ENCODE results near the gene ACSM2A.
"Not testable (repeated sequence)": the region's sequence is repeated elsewhere in the genome, so short reads cannot be mapped to it uniquely, and the experiment has no call there.

Gene ACSM2A

DNA sequence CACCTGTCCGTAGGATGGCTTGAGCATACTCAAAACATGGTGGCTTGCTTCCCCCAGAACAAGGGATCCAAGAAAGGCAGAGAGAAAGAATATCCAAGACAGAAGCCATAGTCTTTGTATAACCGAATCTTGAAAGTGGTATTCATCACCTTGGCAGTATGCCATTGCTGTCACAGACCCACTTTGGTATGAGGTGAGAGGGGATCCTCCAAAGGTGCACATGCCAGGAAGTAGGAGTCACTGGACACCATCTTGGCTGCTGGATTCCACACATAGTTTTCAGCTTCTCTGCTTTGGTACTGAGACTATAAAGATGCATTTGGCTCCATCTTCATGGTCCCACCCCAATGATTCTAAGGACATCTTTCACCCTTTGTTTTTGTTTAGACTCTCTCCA lies 23.9 kb upstream of the ACSM2A start:
- H3K4me2 ChIP-seq (ENCODE audit: low read length); H2BK5ac ChIP-seq (ENCODE audit: low read length); H3K36me3 ChIP-seq (ENCODE audit: control insufficient read depth, insufficient read depth, low read length); H2BK120ac ChIP-seq (ENCODE audit: low read depth, low read length); H3K79me1 ChIP-seq (ENCODE audit: low read length); H4K8ac ChIP-seq (ENCODE audit: low read depth, low read length); H3K27ac ChIP-seq (ENCODE audit: low read depth, low read length); H3K4ac ChIP-seq (ENCODE audit: low read depth, low read length); H2BK15ac ChIP-seq (replicated peaks; ENCODE audit: low read depth); H3K4me1 ChIP-seq (ENCODE audit: control insufficient read depth, low read depth, low read length); H3K9ac ChIP-seq (ENCODE audit: low read length); H3K27me3 ChIP-seq (ENCODE audit: insufficient read depth, low read length, poor library complexity); H2AK5ac ChIP-seq (ENCODE audit: low read length); H3K23ac ChIP-seq (ENCODE audit: low read length); H3K18ac ChIP-seq (ENCODE audit: low read length); H3K56ac ChIP-seq (ENCODE audit: low read length); H3K79me2 ChIP-seq (ENCODE audit: control insufficient read depth, insufficient read depth, low read length); H3K4me3 ChIP-seq (ENCODE audit: low read length); H4K5ac ChIP-seq (ENCODE audit: low read length): not testable (repeated sequence)
- whole genome bisulfite sequencing (ENCODE audit: extremely low coverage, insufficient coverage, low lambda C conversion rate), result no CpG with 5 or more reads among the region's 2 CpGs
- peak; percentile 4 for DNase-seq

DNA sequence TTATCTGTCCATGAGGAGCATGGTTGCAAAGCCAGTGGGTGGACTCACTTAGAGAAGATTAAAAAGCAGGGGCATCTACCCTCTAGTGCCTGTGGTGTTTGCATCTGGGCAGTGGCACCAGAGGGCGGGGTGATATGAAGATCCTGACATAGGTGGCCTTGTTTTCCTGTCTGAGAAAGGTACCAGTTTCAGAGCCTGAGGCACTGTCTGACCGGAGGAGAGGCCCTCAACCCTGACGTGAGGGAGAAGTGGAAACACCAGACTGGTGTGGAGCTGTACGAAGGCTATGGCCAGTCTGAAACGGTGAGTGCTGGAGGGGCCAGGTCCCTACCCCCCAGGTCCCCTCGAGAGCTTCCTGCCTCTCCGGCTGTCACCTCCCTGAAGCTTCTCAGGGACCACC lies 21.8 kb upstream of the ACSM2A start:
- not testable (repeated sequence) for H3K23ac ChIP-seq (ENCODE audit: low read length); H3K56ac ChIP-seq (ENCODE audit: low read length); H3K4me2 ChIP-seq (ENCODE audit: low read length); H2BK15ac ChIP-seq (replicated peaks; ENCODE audit: low read depth); H3K27me3 ChIP-seq (ENCODE audit: insufficient read depth, low read length, poor library complexity); H3K4me1 ChIP-seq (ENCODE audit: control insufficient read depth, low read depth, low read length); H3K79me2 ChIP-seq (ENCODE audit: control insufficient read depth, insufficient read depth, low read length); H3K4ac ChIP-seq (ENCODE audit: low read depth, low read length); H3K36me3 ChIP-seq (ENCODE audit: control insufficient read depth, insufficient read depth, low read length); DNase-seq; H3K18ac ChIP-seq (ENCODE audit: low read length); H2BK120ac ChIP-seq (ENCODE audit: low read depth, low read length); H3K4me3 ChIP-seq (ENCODE audit: low read length); H2AK5ac ChIP-seq (ENCODE audit: low read length); H4K5ac ChIP-seq (ENCODE audit: low read length); H4K8ac ChIP-seq (ENCODE audit: low read depth, low read length); H3K27ac ChIP-seq (ENCODE audit: low read depth, low read length); H3K79me1 ChIP-seq (ENCODE audit: low read length); H3K9ac ChIP-seq (ENCODE audit: low read length); H2BK5ac ChIP-seq (ENCODE audit: low read length)
- WGBS (ENCODE audit: extremely low coverage, insufficient coverage, low lambda C conversion rate), result no CpG with 5 or more reads among the region's 7 CpGs

DNA sequence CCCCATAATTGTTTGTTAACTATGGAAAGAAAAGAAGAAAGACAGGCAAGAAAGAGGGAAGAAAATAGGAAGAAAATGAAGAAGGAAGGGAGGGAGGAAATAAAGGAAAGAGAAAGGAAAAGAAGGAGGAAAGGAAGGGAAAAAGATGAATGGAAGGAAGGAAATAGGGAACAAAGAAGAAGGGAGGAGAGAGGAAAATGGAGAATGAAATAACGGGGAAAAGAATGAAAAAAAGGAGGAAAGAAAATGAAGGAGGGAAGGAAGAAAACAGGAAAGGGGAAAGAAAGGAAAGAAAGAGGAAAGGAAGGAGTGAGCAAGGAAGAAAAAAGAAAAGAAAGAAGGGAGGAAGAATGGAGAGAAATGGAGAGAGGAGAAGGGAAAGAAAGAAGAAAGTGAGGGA lies 20.8 kb upstream of the ACSM2A start:
- not testable (repeated sequence) for H3K4me2 ChIP-seq (ENCODE audit: low read length); H3K18ac ChIP-seq (ENCODE audit: low read length); H4K5ac ChIP-seq (ENCODE audit: low read length); H3K79me1 ChIP-seq (ENCODE audit: low read length); H3K9ac ChIP-seq (ENCODE audit: low read length); H3K56ac ChIP-seq (ENCODE audit: low read length); H3K4me1 ChIP-seq (ENCODE audit: control insufficient read depth, low read depth, low read length); H3K23ac ChIP-seq (ENCODE audit: low read length); H3K27ac ChIP-seq (ENCODE audit: low read depth, low read length); H3K4me3 ChIP-seq (ENCODE audit: low read length); H4K8ac ChIP-seq (ENCODE audit: low read depth, low read length); H2BK5ac ChIP-seq (ENCODE audit: low read length); DNase-seq; H2BK15ac ChIP-seq (replicated peaks; ENCODE audit: low read depth); H3K36me3 ChIP-seq (ENCODE audit: control insufficient read depth, insufficient read depth, low read length); H2BK120ac ChIP-seq (ENCODE audit: low read depth, low read length); H3K27me3 ChIP-seq (ENCODE audit: insufficient read depth, low read length, poor library complexity); H3K4ac ChIP-seq (ENCODE audit: low read depth, low read length); H2AK5ac ChIP-seq (ENCODE audit: low read length); H3K79me2 ChIP-seq (ENCODE audit: control insufficient read depth, insufficient read depth, low read length)
- WGBS (ENCODE audit: extremely low coverage, insufficient coverage, low lambda C conversion rate), result 100% methylated on average over 1 of the region's 1 CpG

DNA sequence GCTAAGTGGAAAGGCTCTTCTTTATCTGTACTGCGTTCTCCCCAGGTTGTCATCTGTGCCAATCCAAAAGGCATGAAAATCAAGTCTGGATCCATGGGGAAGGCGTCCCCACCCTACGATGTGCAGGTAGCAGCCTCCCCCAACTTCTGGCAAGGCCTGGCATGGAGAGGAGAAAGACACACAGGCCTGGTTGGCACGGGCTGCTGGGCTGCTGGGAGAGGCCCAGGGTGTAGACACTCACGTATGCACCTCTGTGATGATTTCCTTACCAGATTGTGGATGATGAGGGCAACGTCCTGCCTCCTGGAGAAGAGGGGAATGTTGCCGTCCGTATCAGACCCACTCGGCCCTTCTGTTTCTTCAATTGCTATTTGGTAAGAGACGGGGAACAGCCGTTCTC lies 20.4 kb upstream of the ACSM2A start:
- H2BK15ac ChIP-seq (replicated peaks; ENCODE audit: low read depth), result no peak overlapping the region
- WGBS (ENCODE audit: extremely low coverage, insufficient coverage, low lambda C conversion rate), result no CpG with 5 or more reads among the region's 11 CpGs
- H3K79me1 ChIP-seq (ENCODE audit: low read length), result no peaks in the 10 kb centered on the region
- no peak overlapping the region for H4K8ac ChIP-seq (ENCODE audit: low read depth, low read length)
- no peak overlapping the region for H3K4me2 ChIP-seq (ENCODE audit: low read length)
- H3K79me2 ChIP-seq (ENCODE audit: control insufficient read depth, insufficient read depth, low read length), result no peaks in the 10 kb centered on the region
- H3K4ac ChIP-seq (ENCODE audit: low read depth, low read length), result no peak overlapping the region
- H3K27ac ChIP-seq (ENCODE audit: low read depth, low read length), result no peak overlapping the region
- H3K27me3 ChIP-seq (ENCODE audit: insufficient read depth, low read length, poor library complexity), result no peaks in the 10 kb centered on the region
- H2BK5ac ChIP-seq (ENCODE audit: low read length), result no peak overlapping the region
- H3K23ac ChIP-seq (ENCODE audit: low read length), result no peak overlapping the region
- H2BK120ac ChIP-seq (ENCODE audit: low read depth, low read length), result no peak overlapping the region
- H2AK5ac ChIP-seq (ENCODE audit: low read length), result no peak overlapping the region
- no peak overlapping the region for H4K5ac ChIP-seq (ENCODE audit: low read length)
- H3K9ac ChIP-seq (ENCODE audit: low read length), result no peak overlapping the region
- no peak for DNase-seq
- H3K4me1 ChIP-seq (ENCODE audit: control insufficient read depth, low read depth, low read length), result no peaks in the 10 kb centered on the region
- no peak overlapping the region for H3K56ac ChIP-seq (ENCODE audit: low read length)
- H3K4me3 ChIP-seq (ENCODE audit: low read length), result no peak overlapping the region
- H3K36me3 ChIP-seq (ENCODE audit: control insufficient read depth, insufficient read depth, low read length), result no peaks in the 10 kb centered on the region
- H3K18ac ChIP-seq (ENCODE audit: low read length), result no peak overlapping the region

DNA sequence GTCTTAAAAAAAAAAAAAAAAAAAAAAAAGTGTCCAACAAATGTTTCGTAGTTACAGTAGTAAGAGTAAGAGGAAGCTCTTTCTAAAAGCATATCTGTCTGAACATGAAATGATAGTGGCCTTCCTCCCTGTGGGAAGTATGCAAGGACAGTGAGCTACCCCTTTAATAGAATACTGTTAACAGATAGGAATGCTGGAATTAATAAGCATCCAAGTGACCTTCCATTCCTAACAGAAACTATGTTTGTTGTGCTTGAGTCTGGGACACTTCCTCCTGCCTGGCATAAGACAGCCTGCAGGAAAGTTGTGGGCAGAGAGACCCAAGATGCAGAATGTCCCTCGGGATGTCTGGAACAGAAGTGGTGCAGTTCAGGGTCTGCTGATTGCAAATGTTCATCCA lies 12.4 kb upstream of the ACSM2A start:
- H4K5ac ChIP-seq (ENCODE audit: low read length); H2BK15ac ChIP-seq (replicated peaks; ENCODE audit: low read depth); H3K4me2 ChIP-seq (ENCODE audit: low read length); H3K4me1 ChIP-seq (ENCODE audit: control insufficient read depth, low read depth, low read length); H4K8ac ChIP-seq (ENCODE audit: low read depth, low read length); H3K27ac ChIP-seq (ENCODE audit: low read depth, low read length); H3K27me3 ChIP-seq (ENCODE audit: insufficient read depth, low read length, poor library complexity); H2AK5ac ChIP-seq (ENCODE audit: low read length); H2BK120ac ChIP-seq (ENCODE audit: low read depth, low read length); H3K4ac ChIP-seq (ENCODE audit: low read depth, low read length); H2BK5ac ChIP-seq (ENCODE audit: low read length); H3K9ac ChIP-seq (ENCODE audit: low read length); H3K36me3 ChIP-seq (ENCODE audit: control insufficient read depth, insufficient read depth, low read length); DNase-seq; H3K4me3 ChIP-seq (ENCODE audit: low read length); H3K79me1 ChIP-seq (ENCODE audit: low read length); H3K79me2 ChIP-seq (ENCODE audit: control insufficient read depth, insufficient read depth, low read length); H3K23ac ChIP-seq (ENCODE audit: low read length); H3K56ac ChIP-seq (ENCODE audit: low read length); H3K18ac ChIP-seq (ENCODE audit: low read length): not testable (repeated sequence)
- no CpG with 5 or more reads among the region's 2 CpGs for WGBS (ENCODE audit: extremely low coverage, insufficient coverage, low lambda C conversion rate)

DNA sequence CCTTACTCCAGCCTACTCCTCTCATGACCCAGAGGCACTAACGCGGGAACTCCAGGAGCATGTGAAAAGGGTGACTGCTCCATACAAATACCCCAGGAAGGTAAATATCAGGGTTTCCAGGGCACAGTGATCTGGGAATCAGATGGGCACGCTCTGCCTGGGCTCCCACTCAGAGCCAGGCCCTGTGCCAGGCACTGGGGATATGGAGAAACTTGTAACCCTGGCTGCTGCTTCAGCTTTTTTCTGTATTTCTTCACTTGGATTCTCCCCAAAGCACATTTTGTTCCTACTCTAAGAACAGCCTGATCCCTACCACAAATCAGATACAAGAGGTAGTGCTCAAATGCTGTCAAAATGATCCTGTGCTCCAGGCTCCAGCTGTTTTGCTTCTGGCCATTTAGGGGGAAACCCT lies 11.5 kb upstream of the ACSM2A start:
- not testable (repeated sequence) for H4K8ac ChIP-seq (ENCODE audit: low read depth, low read length); DNase-seq; H3K23ac ChIP-seq (ENCODE audit: low read length); H3K79me1 ChIP-seq (ENCODE audit: low read length); H3K9ac ChIP-seq (ENCODE audit: low read length); H2BK120ac ChIP-seq (ENCODE audit: low read depth, low read length); H3K27me3 ChIP-seq (ENCODE audit: insufficient read depth, low read length, poor library complexity); H3K27ac ChIP-seq (ENCODE audit: low read depth, low read length); H3K56ac ChIP-seq (ENCODE audit: low read length); H3K4ac ChIP-seq (ENCODE audit: low read depth, low read length); H2BK15ac ChIP-seq (replicated peaks; ENCODE audit: low read depth); H3K4me1 ChIP-seq (ENCODE audit: control insufficient read depth, low read depth, low read length); H3K18ac ChIP-seq (ENCODE audit: low read length); H3K79me2 ChIP-seq (ENCODE audit: control insufficient read depth, insufficient read depth, low read length); H3K36me3 ChIP-seq (ENCODE audit: control insufficient read depth, insufficient read depth, low read length); H2BK5ac ChIP-seq (ENCODE audit: low read length); H3K4me3 ChIP-seq (ENCODE audit: low read length); H3K4me2 ChIP-seq (ENCODE audit: low read length); H2AK5ac ChIP-seq (ENCODE audit: low read length); H4K5ac ChIP-seq (ENCODE audit: low read length)
- no CpG with 5 or more reads among the region's 3 CpGs for WGBS (ENCODE audit: extremely low coverage, insufficient coverage, low lambda C conversion rate)
